ENCODE results near the gene PRDM11.
A peak's percentile ranks its signal among the peaks of the same experiment; 100 is the strongest.

PRDM11 gene

DNA sequence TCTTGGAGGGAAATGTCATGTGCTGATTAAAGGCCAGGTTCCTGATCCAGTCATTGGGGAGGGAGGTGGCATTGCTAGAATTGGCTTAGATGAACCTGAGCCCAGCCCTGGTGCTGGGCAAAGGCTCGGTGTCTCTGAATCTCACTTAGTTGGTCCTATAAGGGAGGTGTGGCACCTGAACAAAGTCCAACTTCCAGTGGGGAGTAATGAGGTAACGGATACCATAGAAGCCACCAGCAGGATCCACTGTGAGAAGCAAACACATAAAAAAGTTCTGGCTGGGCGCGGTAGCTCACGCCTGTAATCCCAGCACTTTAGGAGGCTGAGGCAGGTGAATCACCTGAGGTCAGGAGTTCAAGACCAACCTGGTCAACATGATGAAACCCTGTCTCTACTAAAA, 26.6 kb downstream of the PRDM11 start:
- H3K27me3 Mint-ChIP-seq = no peaks in the 10 kb centered on the region
- no peak overlapping the region for H3K27ac Mint-ChIP-seq
- H3K4me3 Mint-ChIP-seq = no peak overlapping the region
- peaks cover 14% of the 10 kb centered on the region for H3K4me1 Mint-ChIP-seq (ENCODE audit: low read depth)
- peaks cover 3% of the 10 kb centered on the region for H3K36me3 Mint-ChIP-seq
- H3K9me3 Mint-ChIP-seq (ENCODE audit: low read depth) = no peaks in the 10 kb centered on the region

DNA sequence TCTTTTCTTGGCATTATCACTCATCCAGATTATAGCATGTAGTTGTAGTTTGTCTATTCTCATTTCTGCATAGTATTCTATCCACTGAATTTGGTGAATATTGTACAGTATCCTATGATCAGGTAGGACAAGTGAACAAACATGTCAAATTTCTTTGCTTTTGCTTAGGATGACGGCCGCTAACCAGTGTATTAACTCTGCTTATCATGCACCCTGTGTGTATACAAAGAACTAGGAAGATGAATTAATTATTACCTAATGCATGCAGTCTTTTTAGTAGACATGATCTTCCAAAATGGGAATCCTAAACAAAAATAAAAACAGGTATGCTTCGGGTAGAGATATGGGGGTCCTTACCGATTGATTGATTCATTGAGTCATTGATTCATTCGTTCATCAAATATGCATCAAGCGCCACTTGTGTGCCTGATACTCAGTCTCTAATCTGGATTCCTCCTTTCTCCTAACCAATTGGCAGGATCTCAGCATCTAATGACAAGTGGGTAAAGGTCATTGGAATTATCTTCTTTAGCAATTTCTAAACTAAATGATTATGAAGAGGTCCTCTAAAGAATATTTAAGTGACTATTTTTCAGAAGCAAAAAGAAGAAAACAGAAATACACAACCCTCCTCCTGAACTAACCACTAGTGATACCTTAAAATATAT, 27.9 kb downstream of the PRDM11 start:
- Mint-ChIP-seq H3K4me1 (ENCODE audit: low read depth) (peaks cover 18% of the 10 kb centered on the region), H3K27me3 (peaks cover 5% of the 10 kb centered on the region), H3K27ac (no peak overlapping the region), H3K36me3 (no peaks in the 10 kb centered on the region), H3K4me3 (no peak overlapping the region), H3K9me3 (ENCODE audit: low read depth) (no peaks in the 10 kb centered on the region)

DNA sequence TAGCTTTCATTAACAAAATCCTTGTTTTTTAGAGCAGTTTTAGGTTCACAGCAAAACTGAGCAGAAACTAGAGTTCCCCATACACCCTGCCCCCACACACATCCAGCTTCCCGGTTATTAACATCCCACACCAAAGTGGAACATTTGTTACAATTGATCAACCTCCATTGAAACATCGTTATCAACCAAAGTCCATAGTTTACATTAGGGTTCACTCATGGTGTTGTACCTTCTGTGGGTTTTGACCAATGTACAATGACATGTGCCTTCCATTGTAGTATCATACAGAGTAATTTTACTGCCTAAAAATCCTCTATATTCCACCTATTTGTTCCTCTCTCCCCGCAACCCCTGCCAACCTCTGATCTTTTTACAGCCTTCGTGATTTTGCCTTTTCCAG, 28.5 kb downstream of the PRDM11 start:
- Mint-ChIP-seq H3K4me3 (no peak overlapping the region), H3K9me3 (ENCODE audit: low read depth) (no peaks in the 10 kb centered on the region), H3K36me3 (no peaks in the 10 kb centered on the region), H3K27ac (no peak overlapping the region), H3K4me1 (ENCODE audit: low read depth) (peaks cover 18% of the 10 kb centered on the region), H3K27me3 (peaks cover 5% of the 10 kb centered on the region)

DNA sequence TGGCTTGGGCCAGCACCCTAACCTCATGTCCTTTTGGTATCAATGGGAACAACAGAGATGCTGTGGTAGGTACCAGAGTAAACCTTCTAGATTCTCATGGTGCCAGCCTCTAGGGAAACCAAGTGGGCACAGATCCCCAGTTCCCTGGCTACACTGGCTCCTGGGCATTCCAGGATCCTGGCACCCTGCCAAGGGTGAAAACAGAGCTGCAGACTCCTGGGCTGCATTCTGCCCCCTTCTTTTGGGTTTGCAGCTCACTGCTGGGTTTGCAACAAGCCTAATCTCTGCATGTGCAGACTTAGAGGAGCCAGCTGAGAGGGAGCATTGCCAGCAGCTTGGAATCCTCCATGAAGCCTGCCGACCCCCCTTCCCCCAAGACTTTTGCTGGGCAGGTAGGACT, 30.6 kb downstream of the PRDM11 start:
- Mint-ChIP-seq H3K4me1 (ENCODE audit: low read depth) (peaks cover 12% of the 10 kb centered on the region), H3K9me3 (ENCODE audit: low read depth) (no peaks in the 10 kb centered on the region), H3K27me3 (peaks cover 5% of the 10 kb centered on the region), H3K4me3 (no peak overlapping the region), H3K36me3 (no peaks in the 10 kb centered on the region), H3K27ac (no peak overlapping the region)

DNA sequence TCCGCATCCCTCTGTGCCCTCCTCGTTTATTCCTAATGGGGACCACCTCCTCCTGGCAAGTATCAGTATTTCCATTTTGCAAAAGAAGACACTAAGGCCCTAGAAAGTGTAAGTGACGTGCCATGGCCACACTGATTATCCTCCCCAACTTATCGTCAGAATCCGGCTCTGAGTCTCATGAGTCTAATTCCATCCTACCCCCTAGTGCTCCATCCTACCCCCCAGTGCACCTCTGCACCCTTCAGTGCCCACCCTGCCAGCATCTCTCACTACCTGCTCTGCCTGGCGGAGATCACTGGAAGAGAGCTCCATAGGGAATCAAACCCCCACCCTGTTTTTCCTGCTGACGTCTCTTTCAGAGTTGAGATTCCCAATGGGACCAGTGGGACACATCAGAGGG, 31.8 kb downstream of the PRDM11 start:
- Mint-ChIP-seq H3K9me3 (ENCODE audit: low read depth) (no peaks in the 10 kb centered on the region), H3K27me3 (peaks cover 5% of the 10 kb centered on the region), H3K27ac (no peak overlapping the region), H3K36me3 (no peaks in the 10 kb centered on the region), H3K4me3 (no peak overlapping the region), H3K4me1 (ENCODE audit: low read depth) (peaks cover 12% of the 10 kb centered on the region)

DNA sequence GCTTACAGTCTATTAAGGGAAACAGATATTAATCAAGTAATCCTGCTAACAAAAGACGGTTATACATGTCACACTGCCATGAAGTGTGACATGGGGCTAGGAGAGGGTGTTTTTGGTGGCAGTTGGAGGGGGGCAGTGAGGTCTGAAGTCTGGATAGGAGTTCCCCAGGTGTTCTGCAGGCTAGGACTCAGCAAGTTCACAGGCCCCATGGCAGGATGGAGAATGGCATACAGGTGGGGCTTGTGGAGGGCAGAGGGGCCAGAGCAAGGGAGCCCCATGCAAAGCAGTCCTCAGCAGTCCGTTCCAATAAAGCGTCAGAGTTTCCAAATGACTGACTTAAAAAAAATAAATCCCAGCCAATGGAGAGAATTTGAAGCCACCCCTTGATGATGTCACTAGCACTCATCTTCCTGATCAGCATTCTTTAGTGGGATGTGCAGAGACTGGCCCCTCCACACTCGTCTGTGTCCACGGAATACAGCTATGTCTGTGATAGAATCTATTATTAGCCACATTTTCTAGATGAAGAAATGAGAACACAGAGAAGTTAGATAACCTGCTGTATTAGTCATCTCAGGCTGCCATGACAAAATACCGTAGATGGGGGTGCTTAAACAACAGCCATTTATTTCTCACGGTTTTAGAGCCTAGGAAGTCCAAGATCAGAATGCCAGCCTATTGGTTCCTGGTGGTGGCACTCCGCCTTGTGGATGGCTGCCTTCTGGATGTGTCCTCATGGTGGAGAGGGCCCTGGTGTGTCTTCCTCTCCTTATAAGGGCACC, 32.6 kb downstream of the PRDM11 start:
- Mint-ChIP-seq H3K27ac (no peak overlapping the region), H3K36me3 (no peaks in the 10 kb centered on the region), H3K4me3 (peak overlapping the region; percentile 86), H3K9me3 (ENCODE audit: low read depth) (no peaks in the 10 kb centered on the region), H3K4me1 (ENCODE audit: low read depth) (peaks cover 12% of the 10 kb centered on the region), H3K27me3 (peaks cover 5% of the 10 kb centered on the region)

DNA sequence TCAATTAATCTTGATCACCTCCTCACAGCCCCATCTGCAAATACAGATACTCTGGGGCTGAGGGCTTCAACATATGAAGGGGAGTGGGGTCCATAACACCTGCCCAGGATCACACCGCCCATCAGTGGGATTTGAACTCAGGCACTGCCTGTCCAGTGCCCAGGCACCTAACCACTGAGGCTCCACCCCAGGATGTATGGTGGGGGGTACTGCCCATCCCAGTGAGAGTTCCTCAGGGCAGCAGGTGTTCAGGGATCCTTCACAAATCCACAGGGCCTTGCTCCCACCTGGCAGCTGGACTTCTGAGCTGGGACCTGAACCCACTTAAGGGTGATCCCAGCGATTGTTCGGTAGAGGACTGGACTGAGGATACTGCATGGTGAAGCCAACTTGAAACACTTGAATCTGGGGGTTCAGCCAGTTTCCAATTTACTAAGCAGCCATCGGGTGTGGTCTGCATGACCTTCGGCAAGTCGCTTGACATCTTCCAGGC, 33.3 kb downstream of the PRDM11 start:
- Mint-ChIP-seq H3K27me3 (peaks cover 5% of the 10 kb centered on the region), H3K27ac (no peak overlapping the region), H3K9me3 (ENCODE audit: low read depth) (no peaks in the 10 kb centered on the region), H3K36me3 (no peaks in the 10 kb centered on the region), H3K4me3 (peak overlapping the region; percentile 86), H3K4me1 (ENCODE audit: low read depth) (peaks cover 12% of the 10 kb centered on the region)

DNA sequence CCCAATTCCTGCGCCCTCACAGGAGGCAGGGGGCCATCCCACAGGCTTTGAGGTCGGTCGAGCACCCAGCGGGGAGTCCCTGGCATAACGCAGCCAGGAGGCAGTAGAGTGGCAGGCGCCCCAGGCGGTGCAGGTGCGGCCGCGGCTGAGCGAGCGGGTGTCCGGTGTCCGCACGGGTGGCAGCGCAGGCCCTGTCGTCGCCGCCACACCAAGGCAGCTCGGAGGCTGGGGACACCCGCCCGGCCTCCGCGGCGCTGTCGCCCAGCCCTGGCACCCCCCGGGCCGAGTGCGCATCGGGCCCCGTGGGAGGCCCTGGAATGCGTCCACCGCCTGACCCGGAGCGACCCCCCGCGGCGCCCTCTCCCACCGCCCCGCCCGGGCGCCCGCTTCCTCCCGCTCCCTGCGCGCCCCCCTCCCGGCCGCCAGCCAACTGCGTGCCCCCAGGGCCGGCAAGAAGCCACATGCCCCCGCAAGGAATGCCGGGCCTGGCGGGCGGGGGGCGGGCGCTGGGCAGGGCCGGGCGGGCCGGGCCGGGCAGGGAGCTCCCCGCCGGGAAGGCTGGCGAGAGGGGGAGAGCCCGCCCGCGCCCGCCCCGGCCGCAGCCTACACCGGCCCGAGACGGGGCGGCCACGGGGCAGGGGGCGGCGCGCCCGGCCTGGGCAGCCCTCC, 33.9 kb downstream of the PRDM11 start:
- H3K4me3 Mint-ChIP-seq = peak overlapping the region; percentile 86
- no peaks in the 10 kb centered on the region for H3K9me3 Mint-ChIP-seq (ENCODE audit: low read depth)
- no peaks in the 10 kb centered on the region for H3K36me3 Mint-ChIP-seq
- no peak overlapping the region for H3K27ac Mint-ChIP-seq
- H3K4me1 Mint-ChIP-seq (ENCODE audit: low read depth) = peaks cover 12% of the 10 kb centered on the region
- H3K27me3 Mint-ChIP-seq = peaks cover 5% of the 10 kb centered on the region

DNA sequence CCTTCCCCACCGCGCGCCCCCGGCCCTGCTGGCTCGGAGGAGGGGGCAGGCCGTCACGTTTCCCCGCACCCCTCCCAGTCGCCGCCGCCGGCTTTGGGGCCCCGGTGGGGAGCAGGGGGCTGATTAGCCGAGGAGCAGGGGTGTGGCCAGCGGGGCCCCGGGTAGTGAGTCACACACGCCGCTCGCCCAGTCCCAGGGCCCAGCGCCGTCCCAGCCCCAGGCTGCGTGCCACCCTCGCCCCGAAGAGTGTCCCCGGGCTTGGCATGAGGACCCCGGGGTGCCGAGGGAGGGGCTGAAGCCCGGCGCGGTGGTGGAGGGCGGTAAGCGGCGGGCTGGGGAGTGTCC, 34.4 kb downstream of the PRDM11 start:
- Mint-ChIP-seq H3K27ac (no peak overlapping the region), H3K4me3 (no peak overlapping the region), H3K36me3 (no peaks in the 10 kb centered on the region), H3K9me3 (ENCODE audit: low read depth) (no peaks in the 10 kb centered on the region), H3K27me3 (peaks cover 5% of the 10 kb centered on the region), H3K4me1 (ENCODE audit: low read depth) (peaks cover 12% of the 10 kb centered on the region)

DNA sequence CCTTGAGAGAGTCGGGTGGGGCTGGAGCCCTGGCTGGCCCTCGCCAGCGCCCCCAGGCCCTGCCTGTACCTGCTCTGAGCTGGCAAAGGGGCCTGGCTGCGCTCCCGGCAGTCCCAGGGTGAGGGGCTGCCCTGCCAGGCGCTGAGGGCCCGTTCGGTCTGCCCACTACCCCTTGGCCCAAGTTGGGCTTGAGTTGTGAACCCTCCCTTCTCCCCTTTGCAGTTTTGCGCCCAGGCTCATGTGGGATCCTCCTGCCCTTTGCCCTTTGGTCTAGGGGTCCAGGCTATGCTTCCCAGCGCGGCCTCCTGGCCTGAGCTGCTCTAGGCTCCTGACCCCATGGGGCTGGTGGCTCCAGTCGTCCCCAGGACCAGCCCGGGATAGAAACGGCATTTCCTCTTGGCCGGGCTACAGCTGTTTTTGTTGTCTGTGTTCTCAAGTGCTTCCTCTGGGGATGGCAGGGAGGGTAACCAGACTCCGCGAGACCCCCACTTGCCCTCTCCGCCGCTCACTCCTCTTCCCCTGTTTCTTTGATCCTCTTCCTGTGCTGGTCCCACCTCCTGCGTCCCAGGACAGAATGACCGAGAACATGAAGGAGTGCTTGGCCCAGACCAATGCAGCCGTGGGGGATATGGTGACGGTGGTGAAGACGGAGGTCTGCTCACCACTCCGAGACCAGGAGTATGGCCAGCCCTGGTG, 34.9 kb downstream of the PRDM11 start:
- Mint-ChIP-seq H3K36me3 (no peaks in the 10 kb centered on the region), H3K9me3 (ENCODE audit: low read depth) (no peaks in the 10 kb centered on the region), H3K27ac (no peak overlapping the region), H3K4me1 (ENCODE audit: low read depth) (peaks cover 12% of the 10 kb centered on the region), H3K4me3 (peak overlapping the region; percentile 61), H3K27me3 (peaks cover 5% of the 10 kb centered on the region)

DNA sequence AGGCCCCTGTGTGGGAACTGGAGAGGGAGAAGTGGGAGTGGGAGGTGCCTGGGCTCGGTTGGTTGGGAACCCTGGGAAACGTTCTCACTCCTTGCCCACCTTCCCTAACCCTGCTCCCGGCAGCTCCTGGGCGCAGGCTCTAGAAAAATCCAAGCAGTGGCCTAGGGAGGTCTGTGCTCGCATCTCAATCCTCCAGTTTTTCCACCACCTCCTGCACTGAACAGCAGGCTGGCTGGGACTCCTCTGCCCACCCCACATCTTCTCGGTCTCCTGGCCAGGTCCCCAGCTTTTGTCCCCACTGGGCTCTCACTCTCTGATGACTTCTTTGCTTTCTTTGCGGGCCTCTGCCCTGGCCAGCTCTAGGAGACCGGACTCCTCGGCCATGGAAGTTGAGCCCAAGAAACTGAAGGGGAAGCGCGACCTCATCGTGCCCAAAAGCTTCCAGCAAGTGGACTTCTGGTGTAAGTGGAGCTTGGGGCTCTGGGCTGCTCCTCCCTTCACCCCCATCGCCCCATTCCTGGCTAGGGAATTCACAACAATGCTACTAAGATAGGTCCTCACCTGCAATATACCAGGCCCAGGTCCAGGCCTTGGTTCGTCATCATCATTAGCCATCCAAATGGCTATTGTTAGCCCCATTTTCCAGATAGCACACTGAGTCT, 35.6 kb downstream of the PRDM11 start:
- Mint-ChIP-seq H3K36me3 (peaks cover 2% of the 10 kb centered on the region), H3K9me3 (ENCODE audit: low read depth) (no peaks in the 10 kb centered on the region), H3K27me3 (peaks cover 5% of the 10 kb centered on the region), H3K27ac (no peak overlapping the region), H3K4me1 (ENCODE audit: low read depth) (peaks cover 12% of the 10 kb centered on the region), H3K4me3 (peak overlapping the region; percentile 67)

DNA sequence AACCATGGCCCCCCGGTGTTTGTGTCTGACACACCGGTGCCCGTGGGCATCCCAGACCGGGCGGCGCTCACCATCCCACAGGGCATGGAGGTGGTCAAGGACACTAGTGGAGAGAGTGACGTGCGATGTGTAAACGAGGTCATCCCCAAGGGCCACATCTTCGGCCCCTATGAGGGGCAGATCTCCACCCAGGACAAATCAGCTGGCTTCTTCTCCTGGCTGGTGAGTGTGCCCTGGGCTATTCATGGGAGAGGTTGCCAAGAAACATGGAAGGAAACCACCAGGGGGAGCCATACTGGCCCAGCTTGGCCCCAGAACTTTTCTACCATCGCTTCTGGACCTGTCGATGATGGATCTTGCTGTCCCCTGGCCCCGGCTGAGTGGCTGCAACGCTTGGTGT, 36.5 kb downstream of the PRDM11 start:
- Mint-ChIP-seq H3K27me3 (peaks cover 5% of the 10 kb centered on the region), H3K4me3 (no peak overlapping the region), H3K4me1 (ENCODE audit: low read depth) (peaks cover 10% of the 10 kb centered on the region), H3K9me3 (ENCODE audit: low read depth) (no peaks in the 10 kb centered on the region), H3K36me3 (peaks cover 5% of the 10 kb centered on the region), H3K27ac (no peak overlapping the region)

DNA sequence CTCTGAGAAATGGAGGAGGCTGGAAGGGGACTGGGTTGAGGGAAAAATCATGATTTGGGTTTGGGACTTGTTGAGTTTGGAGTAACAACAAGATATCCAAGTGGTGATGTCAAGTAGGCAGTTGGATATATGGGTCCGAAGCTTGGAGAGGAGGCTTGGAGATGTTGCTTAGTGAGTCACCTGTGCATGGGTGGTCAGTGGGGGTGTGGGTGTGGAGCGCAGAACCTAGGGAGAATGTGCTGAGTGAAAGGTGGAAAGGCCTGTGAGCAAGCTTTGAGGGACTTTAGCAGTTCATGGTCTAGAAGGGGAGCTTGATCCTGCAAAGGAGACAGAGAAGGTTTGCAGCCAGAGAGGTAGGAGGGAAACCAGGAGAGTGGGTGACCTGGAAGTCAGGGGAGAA, 38.2 kb downstream of the PRDM11 start:
- H3K4me3 Mint-ChIP-seq = no peak overlapping the region
- no peaks in the 10 kb centered on the region for H3K27me3 Mint-ChIP-seq
- peaks cover 4% of the 10 kb centered on the region for H3K4me1 Mint-ChIP-seq (ENCODE audit: low read depth)
- H3K9me3 Mint-ChIP-seq (ENCODE audit: low read depth) = no peaks in the 10 kb centered on the region
- peaks cover 16% of the 10 kb centered on the region for H3K36me3 Mint-ChIP-seq
- no peak overlapping the region for H3K27ac Mint-ChIP-seq

DNA sequence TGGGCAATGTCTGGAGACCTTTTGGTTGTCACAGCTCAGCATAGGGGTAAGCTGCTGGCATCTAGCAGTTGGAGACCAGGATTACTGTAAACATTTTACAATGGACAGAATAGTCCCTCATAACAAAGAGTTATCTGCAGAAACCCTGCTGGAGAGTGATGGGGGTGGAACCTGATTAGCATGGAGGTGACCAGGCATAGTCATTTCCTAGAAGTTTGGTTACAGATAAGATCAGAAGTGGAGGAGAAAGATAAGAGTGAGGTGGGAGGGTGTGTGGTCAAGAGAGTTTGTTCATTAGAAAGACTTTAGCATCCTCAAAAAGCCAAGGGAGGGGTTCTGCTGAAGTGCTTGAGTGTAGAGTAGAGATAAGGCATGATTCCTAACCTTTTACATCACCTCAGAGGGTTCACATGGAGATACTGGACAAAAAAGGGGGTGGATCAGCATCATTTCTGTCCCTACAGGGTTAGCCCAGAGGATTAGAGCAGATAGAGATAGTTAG, 38.8 kb downstream of the PRDM11 start:
- Mint-ChIP-seq H3K9me3 (ENCODE audit: low read depth) (no peaks in the 10 kb centered on the region), H3K27ac (no peak overlapping the region), H3K27me3 (no peaks in the 10 kb centered on the region), H3K36me3 (peaks cover 20% of the 10 kb centered on the region), H3K4me3 (no peak overlapping the region), H3K4me1 (ENCODE audit: low read depth) (no peaks in the 10 kb centered on the region)

All from activated naive CD8-positive, alpha-beta T cell (primary cell).